ENCODE measurements around the gene GTF2F2. TPM values are rescaled to one million over a fixed set of nuclear protein-coding genes. Genes with fewer than 3 reads are reported as not detected.
A peak's percentile ranks its signal among the peaks of the same experiment; 100 is the strongest.

The GTF2F2 gene
- total RNA-seq, 1 experiment from 2014 or later, result 47.4 TPM

GRCh38 chr13:45292176-45292575 lies 171.9 kb downstream of the GTF2F2 start:
- intact Hi-C loops (cut with micrococcal nuclease), result no loop called here
- H3K4me1 Mint-ChIP-seq (ENCODE audit: insufficient read depth, unreplicated experiment), result peaks cover 13% of the 10 kb centered on the region
- DNase-seq (ENCODE audit: unreplicated experiment), result peak; percentile 61
- TF ChIP-seq CTCF (IDR thresholded peaks at IDR 0.05; ENCODE audit: unreplicated experiment), result no peak
- BruUV-seq (replicated peaks), result TSS peak; percentile 7
- no peaks in the 10 kb centered on the region for H3K27me3 Mint-ChIP-seq (ENCODE audit: insufficient read depth, unreplicated experiment)
- ChIA-PET POLR2A (interaction anchor here (0.8 to 1.3 kb wide), 3 partner anchors 9 to 236 kb away, joined by 4 to 6 read pairs (median 5); no protein-coding TSS in a partner anchor), CTCF (interaction anchor here (0.9 to 3.5 kb wide), 6 partner anchors 8 to 245 kb away, joined by 3 to 26 read pairs (median 8); no protein-coding TSS in a partner anchor)
- H3K36me3 Mint-ChIP-seq (ENCODE audit: insufficient read depth, unreplicated experiment), result peaks cover 31% of the 10 kb centered on the region
- no peaks in the 10 kb centered on the region for H3K9me3 Mint-ChIP-seq (ENCODE audit: unreplicated experiment)
- H3K27ac Mint-ChIP-seq (ENCODE audit: low read depth, unreplicated experiment), result no peak overlapping the region
- no peak overlapping the region for H3K4me3 Mint-ChIP-seq (ENCODE audit: unreplicated experiment)

- no TSS peak for BruUV-seq (replicated peaks)
- intact Hi-C loops (cut with micrococcal nuclease), result no loop called here
- DNase-seq (ENCODE audit: unreplicated experiment), result no peak
- Mint-ChIP-seq H3K4me3 (ENCODE audit: unreplicated experiment) (no peak overlapping the region), H3K27ac (ENCODE audit: low read depth, unreplicated experiment) (no peak overlapping the region), H3K9me3 (ENCODE audit: unreplicated experiment) (no peaks in the 10 kb centered on the region), H3K36me3 (ENCODE audit: insufficient read depth, unreplicated experiment) (peaks cover 16% of the 10 kb centered on the region), H3K4me1 (ENCODE audit: insufficient read depth, unreplicated experiment) (peaks cover 13% of the 10 kb centered on the region), H3K27me3 (ENCODE audit: insufficient read depth, unreplicated experiment) (no peaks in the 10 kb centered on the region)
- POLR2A ChIA-PET, result interaction anchor here (0.6 kb wide), 1 partner anchor 1443 kb away, joined by 3 read pairs; no protein-coding TSS in a partner anchor
- CTCF ChIA-PET, result interaction anchor here (0.6 to 0.9 kb wide), 3 partner anchors 12 to 248 kb away, joined by 3 to 4 read pairs (median 4); no protein-coding TSS in a partner anchor
- TF ChIP-seq CTCF (IDR thresholded peaks at IDR 0.05; ENCODE audit: unreplicated experiment), result no peak
Measured at GRCh38 chr13:45295536-45295935, 175.2 kb downstream of the GTF2F2 start.

GRCh38 chr13:45296259-45296658 lies 175.9 kb downstream of the GTF2F2 start:
- H3K4me1 Mint-ChIP-seq (ENCODE audit: insufficient read depth, unreplicated experiment), result peaks cover 13% of the 10 kb centered on the region
- intact Hi-C loops (cut with micrococcal nuclease), result no loop called here
- peaks cover 18% of the 10 kb centered on the region for H3K36me3 Mint-ChIP-seq (ENCODE audit: insufficient read depth, unreplicated experiment)
- H3K27ac Mint-ChIP-seq (ENCODE audit: low read depth, unreplicated experiment), result peak overlapping the region; percentile 66
- no peak overlapping the region for H3K4me3 Mint-ChIP-seq (ENCODE audit: unreplicated experiment)
- no peak for DNase-seq (ENCODE audit: unreplicated experiment)
- H3K27me3 Mint-ChIP-seq (ENCODE audit: insufficient read depth, unreplicated experiment), result no peaks in the 10 kb centered on the region
- POLR2A ChIA-PET, result no interaction called here
- no TSS peak for BruUV-seq (replicated peaks)
- TF ChIP-seq CTCF (IDR thresholded peaks at IDR 0.05; ENCODE audit: unreplicated experiment), result no peak
- H3K9me3 Mint-ChIP-seq (ENCODE audit: unreplicated experiment), result no peaks in the 10 kb centered on the region
- CTCF ChIA-PET, result interaction anchor here (0.9 kb wide), 1 partner anchor 249 kb away, joined by 4 read pairs; no protein-coding TSS in a partner anchor

GRCh38 chr13:45297456-45298205 lies 177.3 kb downstream of the GTF2F2 start:
- intact Hi-C loops (cut with micrococcal nuclease), result no loop called here
- H3K27ac Mint-ChIP-seq (ENCODE audit: low read depth, unreplicated experiment), result no peak overlapping the region
- CTCF ChIA-PET, result interaction anchor here (0.9 to 1.1 kb wide), 4 partner anchors 11 to 251 kb away, joined by 3 to 5 read pairs (median 3); no protein-coding TSS in a partner anchor
- BruUV-seq (replicated peaks), result no TSS peak
- peaks cover 13% of the 10 kb centered on the region for H3K36me3 Mint-ChIP-seq (ENCODE audit: insufficient read depth, unreplicated experiment)
- no peaks in the 10 kb centered on the region for H3K27me3 Mint-ChIP-seq (ENCODE audit: insufficient read depth, unreplicated experiment)
- H3K4me3 Mint-ChIP-seq (ENCODE audit: unreplicated experiment), result no peak overlapping the region
- no peaks in the 10 kb centered on the region for H3K9me3 Mint-ChIP-seq (ENCODE audit: unreplicated experiment)
- POLR2A ChIA-PET, result interaction anchor here (0.7 to 1.3 kb wide), 7 partner anchors 8 to 289 kb away, joined by 3 to 4 read pairs (median 3); no protein-coding TSS in a partner anchor
- TF ChIP-seq CTCF (IDR thresholded peaks at IDR 0.05; ENCODE audit: unreplicated experiment), result no peak
- DNase-seq (ENCODE audit: unreplicated experiment), result no peak
- no peaks in the 10 kb centered on the region for H3K4me1 Mint-ChIP-seq (ENCODE audit: insufficient read depth, unreplicated experiment)
